IPS-20b (cell line): ENCODE results near the gene MRM3.
A peak's percentile ranks its signal among the peaks of the same experiment; 100 is the strongest.
"Not testable (repeated sequence)": the region's sequence is repeated elsewhere in the genome, so short reads cannot be mapped to it uniquely, and the experiment has no call there.

ENCODE experiments used
- H3K27ac ChIP-seq: one replicate; pipeline ENCODE4 v1.5.1; 2013; ENCODE audit warnings: low read length
- H3K27me3 ChIP-seq: 2 replicates; pipeline ENCODE4 v1.6.1; 2013; ENCODE audit warnings: mild to moderate bottlenecking, low read length, inconsistent platforms; ENCODE audit not compliant: insufficient read depth
- H3K36me3 ChIP-seq: 2 replicates; pipeline ENCODE4 v1.6.1; 2013; ENCODE audit warnings: low read depth, mild to moderate bottlenecking, inconsistent platforms, low read length, moderate library complexity; ENCODE audit not compliant: insufficient read depth
- H3K4me1 ChIP-seq: 2 replicates; pipeline ENCODE4 v1.6.1; 2013; ENCODE audit warnings: mild to moderate bottlenecking, control low read depth, inconsistent platforms, low read length, moderate library complexity; ENCODE audit not compliant: insufficient read depth
- H3K4me3 ChIP-seq: 2 replicates; pipeline ENCODE4 v1.5.1; 2013; ENCODE audit warnings: mild to moderate bottlenecking, low read length, inconsistent platforms
- H3K9ac ChIP-seq: 2 replicates; pipeline ENCODE4 v1.6.1; 2013; ENCODE audit warnings: low read depth, mild to moderate bottlenecking, inconsistent platforms, low read length, moderate library complexity
- H3K9me3 ChIP-seq: 2 replicates; pipeline ENCODE4 v1.6.1; 2013; ENCODE audit warnings: mild to moderate bottlenecking, low read depth, low read length, inconsistent platforms; ENCODE audit not compliant: insufficient read depth

The MRM3 gene

GRCh38 chr17:746783-747629 is 35.1 kb upstream of the MRM3 start:
- H3K27ac ChIP-seq: no peak overlapping the region
- peaks cover 71% of the 10 kb centered on the region for H3K36me3 ChIP-seq
- peaks cover 4% of the 10 kb centered on the region; the same call in 1 of the 2 replicates for H3K4me1 ChIP-seq

DNA sequence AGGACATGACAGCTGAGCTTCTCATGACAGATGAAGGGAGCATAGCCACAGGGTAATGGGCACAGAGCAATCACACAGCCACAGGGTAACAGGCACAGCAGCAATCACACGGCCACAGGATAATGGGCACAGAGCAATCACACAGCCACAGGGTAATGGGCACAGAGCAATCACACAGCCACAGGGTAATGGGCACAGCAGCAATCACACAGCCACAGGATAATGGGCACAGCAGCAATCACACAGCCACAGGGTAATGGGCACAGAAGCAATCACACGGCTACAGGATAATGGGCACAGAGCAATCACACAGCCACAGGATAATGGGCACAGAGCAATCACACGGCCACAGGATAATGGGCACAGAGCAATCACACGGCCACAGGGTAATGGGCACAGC is 33.5 kb upstream of the MRM3 start:
- H3K36me3 ChIP-seq: peaks cover 55% of the 10 kb centered on the region
- H3K9me3 ChIP-seq, H3K9ac ChIP-seq, H3K4me1 ChIP-seq, H3K4me3 ChIP-seq, H3K27me3 ChIP-seq, H3K27ac ChIP-seq: not testable (repeated sequence)

More at GRCh38 chr17:746783-747629, 35.1 kb upstream of the MRM3 start:
- Histone ChIP-seq H3K9ac (no peak overlapping the region), H3K27me3 (no peaks in the 10 kb centered on the region), H3K4me3 (no peak overlapping the region), H3K9me3 (peaks cover 4% of the 10 kb centered on the region; the same call in 1 of the 2 replicates)

- not testable (repeated sequence) for H3K27ac ChIP-seq, H3K9me3 ChIP-seq, H3K9ac ChIP-seq, H3K27me3 ChIP-seq, H3K4me3 ChIP-seq, H3K4me1 ChIP-seq
- H3K36me3 ChIP-seq: peaks cover 47% of the 10 kb centered on the region
Measured at GRCh38 chr17:749359-749758, 32.8 kb upstream of the MRM3 start.

DNA sequence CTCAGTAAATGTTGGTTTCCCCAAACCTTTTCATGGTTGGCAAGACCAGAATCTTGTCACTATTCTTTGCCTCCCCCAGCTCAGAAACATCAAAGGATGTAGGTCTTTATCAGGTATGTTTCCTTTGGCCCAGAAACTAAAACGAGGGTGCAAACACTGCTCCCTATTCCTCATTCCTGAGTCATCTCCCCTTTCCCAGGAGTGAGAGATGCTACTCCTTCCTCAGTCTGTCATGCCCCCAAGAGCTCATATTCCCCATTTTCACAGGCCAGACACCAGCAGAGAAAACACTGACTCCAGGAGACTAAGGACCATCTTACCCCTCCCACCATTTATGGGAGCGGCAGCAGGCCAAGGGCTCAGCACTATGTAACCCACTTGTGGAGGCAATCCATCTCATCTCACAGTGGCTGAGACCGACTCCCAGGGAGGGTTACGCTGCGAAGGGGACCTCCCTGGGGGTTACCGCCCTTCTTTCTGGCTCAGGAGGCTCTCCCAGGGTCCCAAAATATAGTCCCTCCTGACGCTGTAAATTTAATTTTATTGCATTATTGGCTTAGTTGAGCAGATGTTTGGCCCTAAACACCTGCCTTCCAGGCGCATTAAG is 31.6 kb upstream of the MRM3 start:
- Histone ChIP-seq H3K4me3 (peak overlapping the region; percentile 84), H3K9ac (peak overlapping the region; percentile 85; the same call in 1 of the 2 replicates), H3K9me3 (peaks cover 4% of the 10 kb centered on the region; the same call in 1 of the 2 replicates), H3K4me1 (peaks cover 4% of the 10 kb centered on the region; the same call in 1 of the 2 replicates), H3K27me3 (no peaks in the 10 kb centered on the region), H3K27ac (no peak overlapping the region), H3K36me3 (peaks cover 36% of the 10 kb centered on the region)

DNA sequence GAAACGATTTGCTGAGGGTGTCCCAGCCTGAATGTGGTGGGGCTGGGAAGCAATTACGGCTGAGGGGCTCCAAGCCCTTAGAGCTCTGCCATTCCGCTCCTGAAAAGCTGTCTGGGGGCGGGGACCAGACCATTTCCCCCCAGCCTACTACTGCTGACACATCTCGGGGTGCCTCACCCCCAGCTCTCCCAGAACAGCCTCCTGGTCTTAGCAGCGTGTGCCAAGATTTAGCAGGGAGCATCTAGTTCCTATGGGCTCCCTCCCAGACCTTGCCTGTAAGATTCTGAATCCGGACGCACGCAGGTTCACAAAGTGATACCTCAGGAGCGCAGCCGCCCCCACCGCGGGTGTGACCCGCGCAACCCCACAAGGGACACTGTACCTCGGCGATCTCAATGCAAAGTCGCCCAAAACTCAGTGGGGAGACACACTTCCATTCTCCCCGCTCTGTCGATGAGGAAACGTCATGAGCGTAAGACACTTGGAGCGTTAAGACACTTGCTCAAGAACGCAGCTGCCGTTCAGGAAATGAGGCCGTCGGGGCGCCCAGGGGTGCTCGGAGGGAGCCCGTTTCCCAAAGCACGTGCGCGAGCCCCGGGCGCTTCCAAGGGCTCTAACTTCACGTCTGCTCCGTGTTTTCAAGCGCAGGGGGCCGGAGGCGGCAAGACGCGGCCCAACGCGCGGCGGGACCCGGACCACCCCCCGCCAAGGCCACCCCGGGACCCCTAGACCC is 30.7 kb upstream of the MRM3 start:
- H3K27me3 ChIP-seq: no peaks in the 10 kb centered on the region
- H3K36me3 ChIP-seq: peaks cover 28% of the 10 kb centered on the region
- H3K9me3 ChIP-seq: peaks cover 4% of the 10 kb centered on the region; the same call in 1 of the 2 replicates
- H3K9ac ChIP-seq: peak overlapping the region; percentile 85
- no peak overlapping the region for H3K27ac ChIP-seq
- peak overlapping the region; percentile 84 for H3K4me3 ChIP-seq
- peaks cover 4% of the 10 kb centered on the region; the same call in 1 of the 2 replicates for H3K4me1 ChIP-seq

DNA sequence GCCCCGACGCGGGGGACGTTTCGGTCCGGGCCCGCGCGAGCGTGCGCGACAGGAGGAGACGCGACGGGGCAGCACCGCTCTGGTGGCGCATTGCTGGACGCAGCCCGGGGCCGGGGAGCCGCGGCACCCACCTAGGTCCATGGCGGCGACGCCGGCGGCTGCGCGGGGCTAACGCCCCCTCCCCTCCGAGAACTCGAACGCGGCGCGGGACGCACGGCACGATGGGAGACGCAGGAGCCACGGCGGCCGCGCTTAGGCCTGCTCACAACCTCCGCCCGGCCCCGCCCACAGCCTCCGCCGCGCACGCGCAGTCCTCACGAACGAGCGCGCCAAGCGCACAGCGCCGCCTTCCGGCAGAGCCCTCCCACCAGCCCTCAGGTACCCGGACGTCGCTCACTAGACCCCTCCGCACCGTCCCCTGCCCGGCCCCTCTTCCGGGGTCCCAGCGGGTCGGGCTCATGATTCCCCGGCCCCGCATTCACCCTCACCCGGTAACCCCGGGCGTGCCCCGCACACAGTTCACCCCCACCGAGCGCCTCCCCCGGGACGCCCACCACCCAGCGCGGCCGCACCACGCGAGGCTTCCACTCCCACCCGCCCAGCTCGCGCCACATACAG is 30.0 kb upstream of the MRM3 start, which contains the start of gene GEMIN4:
Gene GEMIN4 (minus strand): TSS at position 263 of the 618 bp plus-strand sequence. CDS start 122 bp downstream, at position 141.
- H3K36me3 ChIP-seq: peaks cover 28% of the 10 kb centered on the region
- peak within 1 kb of the TSS; percentile 84 for H3K4me3 ChIP-seq

GRCh38 chr17:752620-753219 is 29.4 kb upstream of the MRM3 start:
- peaks cover 4% of the 10 kb centered on the region; the same call in 1 of the 2 replicates for H3K9me3 ChIP-seq
- no peaks in the 10 kb centered on the region for H3K27me3 ChIP-seq
- peak overlapping the region; percentile 86 for H3K9ac ChIP-seq
- H3K27ac ChIP-seq: peak overlapping the region; percentile 38
- peaks cover 4% of the 10 kb centered on the region; the same call in 1 of the 2 replicates for H3K4me1 ChIP-seq
- H3K36me3 ChIP-seq: peaks cover 26% of the 10 kb centered on the region
- H3K4me3 ChIP-seq: peak overlapping the region; percentile 84; the same call in 1 of the 2 replicates

More for the DNA sequence above, 30.0 kb upstream of the MRM3 start, which contains the start of gene GEMIN4:
- no peaks in the 10 kb centered on the region for H3K27me3 ChIP-seq
- H3K9me3 ChIP-seq: peaks cover 4% of the 10 kb centered on the region; the same call in 1 of the 2 replicates
- H3K9ac ChIP-seq: peak within 1 kb of the TSS; percentile 86
- peaks cover 4% of the 10 kb centered on the region; the same call in 1 of the 2 replicates for H3K4me1 ChIP-seq
- peak within 1 kb of the TSS; percentile 38 for H3K27ac ChIP-seq

DNA sequence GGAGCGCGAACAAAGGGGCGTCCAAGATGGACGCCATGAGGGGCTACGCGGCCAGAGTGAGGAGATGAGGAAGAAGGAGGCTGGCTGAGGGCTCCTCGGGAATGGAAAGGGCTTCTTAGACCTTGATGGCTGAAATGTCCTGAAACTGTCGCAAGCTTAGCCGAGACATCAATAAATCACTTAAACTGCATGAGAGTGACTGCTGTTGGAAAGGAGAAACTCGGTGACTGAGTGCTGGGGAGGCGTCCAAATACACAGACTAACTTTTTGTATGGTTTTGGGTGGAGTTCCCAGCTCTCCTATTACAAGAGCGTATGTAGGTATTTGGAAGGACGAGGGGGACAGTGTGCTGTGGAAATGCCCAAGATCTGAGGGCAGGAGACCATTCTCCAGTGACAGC is 28.7 kb upstream of the MRM3 start:
- no peaks in the 10 kb centered on the region for H3K27me3 ChIP-seq
- H3K9me3 ChIP-seq: peaks cover 4% of the 10 kb centered on the region; the same call in 1 of the 2 replicates
- H3K9ac ChIP-seq: no peak overlapping the region
- no peak overlapping the region for H3K4me3 ChIP-seq
- H3K27ac ChIP-seq: no peak overlapping the region
- peaks cover 25% of the 10 kb centered on the region for H3K36me3 ChIP-seq
- peaks cover 4% of the 10 kb centered on the region; the same call in 1 of the 2 replicates for H3K4me1 ChIP-seq

DNA sequence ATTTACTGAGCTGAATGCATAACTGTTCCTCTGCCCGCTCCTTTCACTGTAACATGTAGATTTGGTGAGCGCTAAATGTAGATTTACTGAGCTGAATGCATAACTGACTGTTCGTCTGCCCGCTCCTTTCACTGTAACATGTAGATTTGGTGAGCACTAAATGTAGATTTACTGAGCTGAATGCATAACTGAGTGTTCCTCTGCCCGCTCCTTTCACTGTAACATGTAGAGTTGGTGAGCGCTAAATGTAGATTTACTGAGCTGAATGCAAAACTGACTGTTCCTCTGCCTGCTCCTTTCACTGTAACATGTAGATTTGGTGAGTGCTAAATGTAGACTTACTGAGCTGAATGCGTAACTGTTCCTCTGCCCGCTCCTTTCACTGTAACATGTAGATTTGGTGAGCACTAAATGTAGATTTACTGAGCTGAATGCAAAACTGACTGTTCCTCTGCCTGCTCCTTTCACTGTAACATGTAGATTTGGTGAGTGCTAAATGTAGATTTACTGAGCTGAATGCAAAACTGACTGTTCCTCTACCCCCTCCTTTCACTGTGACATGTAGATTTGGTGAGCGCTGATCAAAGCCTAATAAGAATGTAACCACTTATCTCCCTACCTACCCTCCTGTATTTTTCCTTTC is 26.7 kb upstream of the MRM3 start:
- not testable (repeated sequence) for H3K4me1 ChIP-seq, H3K4me3 ChIP-seq, H3K27me3 ChIP-seq, H3K9me3 ChIP-seq, H3K27ac ChIP-seq
- peaks cover 35% of the 10 kb centered on the region for H3K36me3 ChIP-seq
- peak overlapping the region; percentile 70; the same call in 1 of the 2 replicates for H3K9ac ChIP-seq

GRCh38 chr17:756010-756567 is 26.1 kb upstream of the MRM3 start:
- not testable (repeated sequence) for H3K27me3 ChIP-seq, H3K4me3 ChIP-seq, H3K4me1 ChIP-seq, H3K9me3 ChIP-seq
- peak overlapping the region; percentile 70; the same call in 1 of the 2 replicates for H3K9ac ChIP-seq
- H3K27ac ChIP-seq: peak overlapping the region; percentile 15
- peaks cover 42% of the 10 kb centered on the region for H3K36me3 ChIP-seq
